A673 (cell line): ENCODE measurements around the gene URAD.
A peak's percentile ranks its signal among the peaks of the same experiment; 100 is the strongest.

Experiments
- CTCF ChIP-seq: fragments of 300-800, 200-600 bp; sonication (generic); conservative IDR thresholded peaks from 2 replicates; pipeline ENCODE4 v1.5.1; 2017; ENCODE audit warnings: low read depth, mild to moderate bottlenecking, antibody characterized with exemption, low read length, moderate library complexity, mixed read lengths
- EZH2 ChIP-seq: fragments of 200-600 bp; sonication (generic); IDR thresholded peaks from 2 replicates; pipeline ENCODE4 v1.6.1; 2017; ENCODE audit warnings: borderline replicate concordance, low read depth, mild to moderate bottlenecking, mixed read lengths, antibody characterized with exemption, low read length; ENCODE audit not compliant: poor library complexity, severe bottlenecking

- TF ChIP-seq EZH2 (peak; percentile 72), CTCF (no peak)
Measured at GRCh38 chr13:27928805-27929753, 59.4 kb downstream of the URAD start.
